Measurements from ENCODE around the gene CHURC1. TPM values are rescaled to one million over a fixed set of nuclear protein-coding genes. Genes with fewer than 3 reads are reported as not detected.
"Not testable (repeated sequence)": the region's sequence is repeated elsewhere in the genome, so short reads cannot be mapped to it uniquely, and the experiment has no call there.

The CHURC1 gene
- total and polyA plus RNA-seq, 2 experiments from 2014 or later: 62.4 to 134 TPM

DNA sequence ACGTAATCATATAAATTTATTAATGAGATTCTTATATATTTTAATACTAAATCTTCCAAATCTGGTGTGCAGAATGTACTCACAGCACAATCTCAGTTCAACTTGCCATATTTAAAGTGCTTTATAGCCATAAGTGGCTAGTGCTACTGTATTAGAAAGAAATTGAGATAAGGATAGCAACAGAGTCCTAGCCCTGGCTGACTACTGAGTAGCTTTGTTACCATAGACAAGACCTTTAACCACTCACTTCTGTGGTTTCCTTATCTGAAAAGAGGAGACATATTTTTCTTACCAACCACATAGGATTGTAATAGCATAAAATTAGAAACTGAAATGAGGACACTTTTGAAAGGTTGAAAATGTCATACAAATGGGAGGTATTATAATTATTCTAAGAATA lies 2.0 kb upstream of the CHURC1 start:
- Histone ChIP-seq H3K9me3 (ENCODE audit: low read depth) (no peaks in the 10 kb centered on the region), H3K27me3 (no peaks in the 10 kb centered on the region), H2AFZ (no peak overlapping the region), H3K9me2 (replicated peaks; ENCODE audit: insufficient read depth) (no peaks in the 10 kb centered on the region), H3K4me2 (no peak overlapping the region), H3K36me3 (replicated peaks; ENCODE audit: insufficient read depth, low read depth) (no peaks in the 10 kb centered on the region), H4K20me1 (ENCODE audit: insufficient read depth, poor library complexity, severe bottlenecking) (no peaks in the 10 kb centered on the region), H3K27ac (no peak overlapping the region), H3K4me3 (no peak overlapping the region), H3K79me2 (peaks cover 29% of the 10 kb centered on the region), H3K4me1 (ENCODE audit: insufficient read depth) (peaks cover 10% of the 10 kb centered on the region)
- WGBS (ENCODE audit: low lambda C conversion rate, missing lambda C conversion rate): 0% methylated on average over 1 of the region's 1 CpG
- TF ChIP-seq EZH2phosphoT487 (IDR thresholded peaks at IDR 0.05; ENCODE audit: low read depth, severe bottlenecking, unreplicated experiment) (no peak), EZH2 (IDR thresholded peaks at IDR 0.05; ENCODE audit: borderline replicate concordance) (no peak)
- TF ChIP-seq, protein P1, sequence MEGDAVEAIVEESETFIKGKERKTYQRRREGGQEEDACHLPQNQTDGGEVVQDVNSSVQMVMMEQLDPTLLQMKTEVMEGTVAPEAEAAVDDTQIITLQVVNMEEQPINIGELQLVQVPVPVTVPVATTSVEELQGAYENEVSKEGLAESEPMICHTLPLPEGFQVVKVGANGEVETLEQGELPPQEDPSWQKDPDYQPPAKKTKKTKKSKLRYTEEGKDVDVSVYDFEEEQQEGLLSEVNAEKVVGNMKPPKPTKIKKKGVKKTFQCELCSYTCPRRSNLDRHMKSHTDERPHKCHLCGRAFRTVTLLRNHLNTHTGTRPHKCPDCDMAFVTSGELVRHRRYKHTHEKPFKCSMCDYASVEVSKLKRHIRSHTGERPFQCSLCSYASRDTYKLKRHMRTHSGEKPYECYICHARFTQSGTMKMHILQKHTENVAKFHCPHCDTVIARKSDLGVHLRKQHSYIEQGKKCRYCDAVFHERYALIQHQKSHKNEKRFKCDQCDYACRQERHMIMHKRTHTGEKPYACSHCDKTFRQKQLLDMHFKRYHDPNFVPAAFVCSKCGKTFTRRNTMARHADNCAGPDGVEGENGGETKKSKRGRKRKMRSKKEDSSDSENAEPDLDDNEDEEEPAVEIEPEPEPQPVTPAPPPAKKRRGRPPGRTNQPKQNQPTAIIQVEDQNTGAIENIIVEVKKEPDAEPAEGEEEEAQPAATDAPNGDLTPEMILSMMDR (IDR thresholded peaks at IDR 0.05; ENCODE audit: poor library complexity): no peak
- no peak for DNase-seq (ENCODE audit: low spot score)

DNA sequence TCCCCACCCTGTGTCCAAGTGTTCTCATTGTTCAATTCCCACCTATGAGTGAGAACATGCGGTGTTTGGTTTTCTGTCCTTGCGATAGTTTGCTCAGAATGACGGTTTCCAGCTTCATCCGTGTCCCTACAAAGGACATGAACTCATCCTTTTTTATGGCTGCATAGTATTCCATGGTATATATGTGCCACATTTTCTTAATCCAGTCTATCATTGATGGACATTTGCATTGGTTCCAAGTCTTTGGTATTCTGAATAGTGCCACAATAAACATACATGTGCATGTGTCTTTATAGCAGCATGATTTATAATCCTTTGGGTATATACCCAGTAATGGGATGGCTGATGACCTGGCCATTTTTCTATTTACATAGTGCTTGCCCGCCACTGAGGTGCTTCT lies 778 bp upstream of the CHURC1 start:
- not testable (repeated sequence) for H3K4me1 ChIP-seq (ENCODE audit: insufficient read depth); H3K27ac ChIP-seq; H3K36me3 ChIP-seq (replicated peaks; ENCODE audit: insufficient read depth, low read depth); H3K27me3 ChIP-seq; H4K20me1 ChIP-seq (ENCODE audit: insufficient read depth, poor library complexity, severe bottlenecking); DNase-seq (ENCODE audit: low spot score); H3K9me2 ChIP-seq (replicated peaks; ENCODE audit: insufficient read depth); H3K9me3 ChIP-seq (ENCODE audit: low read depth); H3K4me3 ChIP-seq; H2AFZ ChIP-seq
- peak overlapping the region; percentile 72 for H3K4me2 ChIP-seq
- WGBS (ENCODE audit: low lambda C conversion rate, missing lambda C conversion rate): 73% methylated on average over 5 of the region's 5 CpGs
- H3K79me2 ChIP-seq: peaks cover 41% of the 10 kb centered on the region

DNA sequence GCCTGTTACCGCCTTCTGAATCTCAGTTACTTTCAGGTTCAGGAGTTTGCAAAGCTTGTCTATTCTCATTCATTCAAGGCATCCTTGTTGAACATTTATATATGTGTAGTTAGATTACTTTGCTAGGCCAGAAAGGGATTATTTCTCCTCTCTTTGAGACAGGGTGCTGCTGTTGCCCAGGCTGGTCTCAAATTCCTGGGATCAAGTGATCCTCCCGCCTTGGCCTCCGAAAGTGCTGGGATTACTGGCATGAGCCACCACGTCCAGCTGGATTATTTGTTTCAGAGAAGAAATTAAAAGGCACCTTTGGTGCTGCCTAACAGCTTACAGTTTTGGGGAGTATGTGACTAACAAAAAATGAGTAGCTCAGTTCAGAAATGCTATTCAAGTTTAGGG lies 772 bp downstream of the CHURC1 start:
- peak overlapping the region; percentile 93 for H3K27ac ChIP-seq
- H4K20me1 ChIP-seq (ENCODE audit: insufficient read depth, poor library complexity, severe bottlenecking): no peaks in the 10 kb centered on the region
- DNase-seq (ENCODE audit: low spot score): no peak
- H3K9me3 ChIP-seq (ENCODE audit: low read depth): no peaks in the 10 kb centered on the region
- peak overlapping the region; percentile 95 for H3K4me2 ChIP-seq
- peaks cover 57% of the 10 kb centered on the region for H3K79me2 ChIP-seq
- H3K4me1 ChIP-seq (ENCODE audit: insufficient read depth): peaks cover 10% of the 10 kb centered on the region
- no peak for TF ChIP-seq EZH2 (IDR thresholded peaks at IDR 0.05; ENCODE audit: borderline replicate concordance)
- TF ChIP-seq, protein P1 (IDR thresholded peaks at IDR 0.05; ENCODE audit: poor library complexity): no peak
- TF ChIP-seq EZH2phosphoT487 (IDR thresholded peaks at IDR 0.05; ENCODE audit: low read depth, severe bottlenecking, unreplicated experiment): no peak
- H2AFZ ChIP-seq: peak overlapping the region; percentile 71
- H3K36me3 ChIP-seq (replicated peaks; ENCODE audit: insufficient read depth, low read depth): no peaks in the 10 kb centered on the region
- no peaks in the 10 kb centered on the region for H3K27me3 ChIP-seq
- H3K9me2 ChIP-seq (replicated peaks; ENCODE audit: insufficient read depth): no peaks in the 10 kb centered on the region
- WGBS (ENCODE audit: low lambda C conversion rate, missing lambda C conversion rate): 31% methylated on average over 4 of the region's 4 CpGs
- peak overlapping the region; percentile 53 for H3K4me3 ChIP-seq

DNA sequence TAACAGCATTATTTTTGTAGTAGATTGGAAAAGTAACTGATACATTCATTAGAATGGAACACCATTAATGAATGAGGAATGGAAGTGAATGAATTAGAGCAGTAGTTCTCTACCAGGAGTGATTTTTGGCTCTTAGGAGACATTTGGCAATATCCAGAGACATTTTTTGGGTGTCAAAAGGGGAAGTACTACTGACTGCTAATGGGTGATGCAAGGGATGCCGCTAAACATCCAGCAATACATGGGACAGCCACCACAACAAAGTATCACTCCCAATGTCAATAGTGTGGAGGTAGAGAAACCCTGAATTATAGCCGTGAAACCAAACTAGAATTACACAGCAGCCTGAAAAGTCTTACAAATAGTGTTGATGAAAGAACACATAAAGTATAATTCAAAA lies 1.5 kb downstream of the CHURC1 start:
- Histone ChIP-seq H3K36me3 (replicated peaks; ENCODE audit: insufficient read depth, low read depth) (no peaks in the 10 kb centered on the region), H3K4me2 (peak overlapping the region; percentile 95), H3K79me2 (peaks cover 65% of the 10 kb centered on the region), H3K4me3 (no peak overlapping the region), H2AFZ (no peak overlapping the region), H3K4me1 (ENCODE audit: insufficient read depth) (peaks cover 10% of the 10 kb centered on the region), H3K27ac (no peak overlapping the region), H3K27me3 (no peaks in the 10 kb centered on the region), H4K20me1 (ENCODE audit: insufficient read depth, poor library complexity, severe bottlenecking) (peaks cover 3% of the 10 kb centered on the region), H3K9me3 (ENCODE audit: low read depth) (no peaks in the 10 kb centered on the region), H3K9me2 (replicated peaks; ENCODE audit: insufficient read depth) (no peaks in the 10 kb centered on the region)
- DNase-seq (ENCODE audit: low spot score): no peak
- WGBS (ENCODE audit: low lambda C conversion rate, missing lambda C conversion rate): 100% methylated on average over 2 of the region's 2 CpGs
- no peak for TF ChIP-seq EZH2phosphoT487 (IDR thresholded peaks at IDR 0.05; ENCODE audit: low read depth, severe bottlenecking, unreplicated experiment)
- TF ChIP-seq EZH2 (IDR thresholded peaks at IDR 0.05; ENCODE audit: borderline replicate concordance): no peak
- TF ChIP-seq, protein P1 (IDR thresholded peaks at IDR 0.05; ENCODE audit: poor library complexity): no peak
